Trophoblast cell (in vitro differentiated cells and primary cell): ENCODE measurements around the gene TENM4.

Source experiments
- DNase-seq, 2 donors: peaks; one replicate each; pipeline ENCODE4 v3.0.0-alpha.2; 2016
- H2AFZ ChIP-seq: 2 replicates; pipeline ENCODE4 v1.6.1; 2013; ENCODE audit warnings: low read length, moderate library complexity, mild to moderate bottlenecking; ENCODE audit not compliant: insufficient read depth, poor library complexity
- H2AK5ac ChIP-seq: 2 replicates; pipeline ENCODE4 v1.6.1; 2013; ENCODE audit warnings: mild to moderate bottlenecking, low read length
- H2BK120ac ChIP-seq: 2 replicates; pipeline ENCODE4 v1.6.1; 2013; ENCODE audit warnings: low read length, mild to moderate bottlenecking, moderate library complexity; ENCODE audit not compliant: insufficient read depth, poor library complexity
- H2BK12ac ChIP-seq: 2 replicates; pipeline ENCODE4 v1.6.1; 2013; ENCODE audit warnings: mild to moderate bottlenecking, low read length, moderate library complexity
- H2BK5ac ChIP-seq: 2 replicates; pipeline ENCODE4 v1.6.1; 2013; ENCODE audit warnings: low read length, low read depth, moderate library complexity, mild to moderate bottlenecking; ENCODE audit not compliant: poor library complexity
- H3K14ac ChIP-seq: 2 replicates; pipeline ENCODE4 v1.6.1; 2013; ENCODE audit warnings: mild to moderate bottlenecking, low read length
- H3K18ac ChIP-seq: 2 replicates; pipeline ENCODE4 v1.6.1; 2013; ENCODE audit warnings: mild to moderate bottlenecking, low read length
- H3K23ac ChIP-seq: 2 replicates; pipeline ENCODE4 v1.6.1; 2013; ENCODE audit warnings: low read length
- H3K27ac ChIP-seq: 2 replicates; pipeline ENCODE4 v1.5.1; 2013; ENCODE audit warnings: low read depth, mild to moderate bottlenecking, inconsistent platforms, low read length, moderate library complexity
- H3K27me3 ChIP-seq: 2 replicates; pipeline ENCODE4 v1.6.1; 2013; ENCODE audit warnings: inconsistent platforms, mild to moderate bottlenecking, low read length, moderate library complexity; ENCODE audit not compliant: insufficient read depth
- H3K36me3 ChIP-seq, 2 experiments: 1 replicate in 1 of 2; 2 replicates in 1 of 2; pipeline ENCODE4 v1.6.1; 2013; ENCODE audit warnings: low read length in 2 of 2, mild to moderate bottlenecking in 2 of 2, moderate library complexity in 1 of 2; ENCODE audit not compliant: insufficient read depth in 2 of 2, control insufficient read depth in 1 of 2
- H3K4ac ChIP-seq: 2 replicates; pipeline ENCODE4 v1.6.1; 2013; ENCODE audit warnings: low read depth, mild to moderate bottlenecking, low read length, moderate library complexity
- H3K4me1 ChIP-seq, 2 experiments: 1 replicate in 1 of 2; 2 replicates in 1 of 2; pipeline ENCODE4 v1.6.1; 2013; ENCODE audit warnings: low read length in 2 of 2, mild to moderate bottlenecking in 2 of 2, moderate library complexity in 1 of 2; ENCODE audit not compliant: insufficient read depth in 2 of 2, control insufficient read depth in 1 of 2
- H3K4me2 ChIP-seq: 2 replicates; pipeline ENCODE4 v1.6.1; 2013; ENCODE audit warnings: inconsistent platforms, mild to moderate bottlenecking, low read length, moderate library complexity
- H3K4me3 ChIP-seq: 2 replicates; pipeline ENCODE4 v1.5.1; 2013; ENCODE audit warnings: mild to moderate bottlenecking, low read depth, low read length, inconsistent platforms
- H3K79me1 ChIP-seq: one replicate; pipeline ENCODE4 v1.6.1; 2013; ENCODE audit warnings: low read length
- H3K79me2 ChIP-seq: 2 replicates; pipeline ENCODE4 v1.6.1; 2013; ENCODE audit warnings: low read length, mild to moderate bottlenecking; ENCODE audit not compliant: control insufficient read depth, insufficient read depth, poor library complexity
- H3K9ac ChIP-seq: 2 replicates; pipeline ENCODE4 v1.6.1; 2013; ENCODE audit warnings: mild to moderate bottlenecking, low read length
- H3K9me3 ChIP-seq: 2 replicates; pipeline ENCODE4 v1.6.1; 2013; ENCODE audit warnings: low read depth, mild to moderate bottlenecking, control low read depth, inconsistent platforms, low read length; ENCODE audit not compliant: insufficient read depth
- H4K12ac ChIP-seq: 2 replicates; pipeline ENCODE4 v1.6.1; 2013; ENCODE audit warnings: low read depth, mild to moderate bottlenecking, low read length, moderate library complexity
- H4K8ac ChIP-seq: 2 replicates; pipeline ENCODE4 v1.6.1; 2013; ENCODE audit warnings: low read depth, mild to moderate bottlenecking, low read length, moderate library complexity
- H4K91ac ChIP-seq: one replicate; pipeline ENCODE4 v1.6.1; 2013; ENCODE audit warnings: low read depth, mild to moderate bottlenecking, low read length, moderate library complexity
- WGBS: extraction: QIAGEN DNeasy Blood & Tissue Kit; methylation state at CpG from one replicate; pipeline ENCODE4 v1.1.7; 2013; ENCODE audit warnings: missing lambda C conversion rate; ENCODE audit not compliant: insufficient read length, insufficient coverage; ENCODE audit errors: extremely low coverage; 5-methylcytosine and 5-hydroxymethylcytosine counted together

Gene TENM4

DNA sequence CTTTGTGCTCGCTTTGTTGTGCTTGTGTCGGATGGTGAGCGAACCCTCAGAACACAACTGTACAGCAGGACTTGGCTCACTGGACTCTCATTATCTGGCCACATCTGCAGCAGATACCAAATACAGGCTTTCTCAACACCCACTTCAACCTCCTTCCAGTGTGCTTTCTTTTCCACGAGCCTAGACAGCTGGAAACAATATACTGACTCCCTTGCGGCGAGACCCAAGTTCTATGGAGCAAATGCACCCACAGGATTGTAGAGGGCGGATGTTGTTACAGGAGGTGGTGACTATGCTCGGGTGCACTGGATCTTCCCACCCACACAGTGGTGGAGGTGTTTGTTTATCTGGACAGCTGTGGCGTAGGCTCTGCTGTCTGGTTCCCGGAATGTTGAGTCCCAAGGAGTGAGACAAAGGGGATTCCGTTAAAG, 204.3 kb downstream of the TENM4 start:
- Histone ChIP-seq H3K79me1 (peaks cover 19% of the 10 kb centered on the region), H3K27me3 (no peaks in the 10 kb centered on the region), H3K14ac (peak overlapping the region; percentile 11), H4K12ac (no peak overlapping the region), H2BK5ac (no peak overlapping the region), H3K23ac (no peak overlapping the region), H2BK120ac (peak overlapping the region; percentile 13), H3K4me1 (peaks cover 29 to 33% of the 10 kb centered on the region in 2 experiments), H4K91ac (peak overlapping the region; percentile 55), H3K79me2 (no peaks in the 10 kb centered on the region), H2BK12ac (peak overlapping the region; percentile 37), H3K9me3 (no peaks in the 10 kb centered on the region), H3K9ac (no peak overlapping the region), H4K8ac (peak overlapping the region; percentile 45), H3K4me3 (no peak overlapping the region), H2AK5ac (peak overlapping the region; percentile 64), H3K27ac (peak overlapping the region; percentile 15), H3K4me2 (no peak overlapping the region), H3K4ac (no peak overlapping the region), H2AFZ (peak overlapping the region; percentile 44), H3K36me3 (no peaks in the 10 kb centered on the region), H3K18ac (no peak overlapping the region)
- no CpG with 5 or more reads among the region's 11 CpGs for WGBS
- peak; percentile 30 to 41 for DNase-seq

DNA sequence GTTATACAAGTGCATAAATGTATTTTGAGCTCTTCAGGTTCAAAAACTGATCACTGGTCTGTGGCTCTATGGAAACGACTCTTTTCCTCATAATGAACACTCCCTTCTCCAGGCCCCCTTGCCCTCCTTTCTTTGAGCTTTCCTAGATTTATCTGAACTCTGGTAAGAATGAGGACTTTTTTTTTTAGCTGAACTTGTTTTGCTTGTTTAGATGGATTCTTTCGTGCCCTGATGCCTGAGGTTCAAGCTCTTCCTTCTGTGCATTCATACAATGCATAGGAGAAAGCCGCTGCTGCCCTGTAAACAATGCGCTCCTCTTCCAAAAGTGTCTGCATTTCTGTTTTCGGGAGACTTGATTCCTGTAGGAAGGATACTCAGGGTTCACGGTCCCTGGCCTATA, 205.1 kb downstream of the TENM4 start:
- Histone ChIP-seq H2AFZ (no peak overlapping the region), H3K14ac (no peak overlapping the region), H4K91ac (peak overlapping the region; percentile 95), H3K9ac (no peak overlapping the region), H3K4me1 (peaks cover 29 to 33% of the 10 kb centered on the region in 2 experiments), H2BK120ac (no peak overlapping the region), H3K9me3 (no peaks in the 10 kb centered on the region), H2BK12ac (no peak overlapping the region), H3K79me2 (no peaks in the 10 kb centered on the region), H3K79me1 (peaks cover 19% of the 10 kb centered on the region), H3K27me3 (no peaks in the 10 kb centered on the region), H2BK5ac (no peak overlapping the region), H2AK5ac (no peak overlapping the region), H3K18ac (no peak overlapping the region), H3K4ac (no peak overlapping the region), H4K8ac (no peak overlapping the region), H3K4me2 (no peak overlapping the region), H3K23ac (no peak overlapping the region), H4K12ac (no peak overlapping the region), H3K27ac (peak overlapping the region; percentile 60), H3K36me3 (no peaks in the 10 kb centered on the region), H3K4me3 (no peak overlapping the region)
- whole genome bisulfite sequencing: no CpG with 5 or more reads among the region's 6 CpGs
- DNase-seq: peak; percentile 54 to 87

DNA sequence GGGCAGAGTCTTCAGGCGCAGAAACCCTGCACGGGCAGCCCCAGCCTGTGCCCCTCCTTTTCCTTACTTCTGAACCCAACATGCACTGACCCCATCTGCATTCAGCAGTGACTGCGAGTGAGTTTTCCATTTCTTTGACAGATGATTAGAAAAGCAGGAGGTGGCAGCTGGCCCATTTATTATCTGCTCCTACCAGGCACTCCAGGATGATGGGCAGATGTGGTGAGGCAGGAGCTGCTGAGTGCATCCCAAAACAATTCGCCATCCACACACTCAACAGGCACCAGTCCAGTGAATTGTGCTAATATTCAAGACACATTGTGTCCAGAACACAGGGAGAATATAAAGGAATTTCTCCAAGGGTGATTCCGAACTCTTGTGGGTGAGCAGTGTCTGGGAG, 208.5 kb downstream of the TENM4 start:
- no peaks in the 10 kb centered on the region for H3K36me3 ChIP-seq
- no peak overlapping the region for H2AK5ac ChIP-seq
- H2AFZ ChIP-seq: no peak overlapping the region
- H3K4me2 ChIP-seq: no peak overlapping the region
- no peak for DNase-seq
- H3K4me3 ChIP-seq: no peak overlapping the region
- no peaks in the 10 kb centered on the region for H3K9me3 ChIP-seq
- no peak overlapping the region for H4K91ac ChIP-seq
- H2BK120ac ChIP-seq: no peak overlapping the region
- peaks cover 24 to 29% of the 10 kb centered on the region in 2 experiments for H3K4me1 ChIP-seq
- H3K9ac ChIP-seq: no peak overlapping the region
- H3K79me2 ChIP-seq: no peaks in the 10 kb centered on the region
- H2BK5ac ChIP-seq: no peak overlapping the region
- no peak overlapping the region for H3K23ac ChIP-seq
- H4K8ac ChIP-seq: no peak overlapping the region
- H3K27me3 ChIP-seq: no peaks in the 10 kb centered on the region
- H3K14ac ChIP-seq: no peak overlapping the region
- no peak overlapping the region for H3K4ac ChIP-seq
- H3K79me1 ChIP-seq: peaks cover 18% of the 10 kb centered on the region
- no peak overlapping the region for H3K27ac ChIP-seq
- no peak overlapping the region for H4K12ac ChIP-seq
- no peak overlapping the region for H2BK12ac ChIP-seq
- H3K18ac ChIP-seq: no peak overlapping the region
- no CpG with 5 or more reads among the region's 5 CpGs for WGBS

DNA sequence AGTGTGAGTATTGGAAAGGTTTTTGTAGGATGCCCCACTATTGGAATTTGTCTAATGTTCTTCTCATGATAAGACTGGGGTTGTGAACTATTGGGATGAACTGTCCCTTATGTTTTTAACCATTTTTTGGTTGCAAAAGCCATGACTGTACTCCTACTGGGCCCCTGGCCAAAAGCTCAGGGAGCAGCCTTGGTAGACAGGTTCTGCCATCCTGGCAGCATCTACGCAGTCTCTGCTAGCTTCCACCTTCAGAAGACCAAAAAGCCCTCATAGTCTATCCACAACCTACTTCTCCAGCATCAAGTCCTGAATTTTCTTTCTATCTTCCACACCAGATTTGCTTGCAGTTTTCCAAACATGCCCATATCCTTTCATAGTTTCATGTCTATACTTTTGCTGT, 211.8 kb downstream of the TENM4 start:
- no peak overlapping the region for H4K91ac ChIP-seq

More for the DNA sequence above, 211.8 kb downstream of the TENM4 start:
- Histone ChIP-seq H3K27ac (no peak overlapping the region), H3K79me2 (no peaks in the 10 kb centered on the region), H2BK12ac (no peak overlapping the region), H3K18ac (no peak overlapping the region), H2BK120ac (no peak overlapping the region), H2AFZ (no peak overlapping the region), H3K23ac (no peak overlapping the region), H3K9me3 (no peaks in the 10 kb centered on the region), H3K14ac (no peak overlapping the region), H2BK5ac (no peak overlapping the region), H3K4me2 (no peak overlapping the region), H4K8ac (no peak overlapping the region), H3K9ac (no peak overlapping the region), H3K79me1 (peaks cover 4% of the 10 kb centered on the region), H2AK5ac (no peak overlapping the region), H3K4ac (no peak overlapping the region), H4K12ac (no peak overlapping the region), H3K4me1 (peaks cover 3 to 7% of the 10 kb centered on the region in 2 experiments), H3K36me3 (no peaks in the 10 kb centered on the region), H3K27me3 (no peaks in the 10 kb centered on the region), H3K4me3 (no peak overlapping the region)
- DNase-seq: no peak
- no CpG with 5 or more reads among the region's 1 CpG for WGBS
